SH-SY5Y (cell line): Measurements from ENCODE around the gene TRIOBP.

Experiments used
- GATA2 ChIP-seq: IDR thresholded peaks from 2 replicates; pipeline ENCODE4 v1.6.1; 2011; ENCODE audit warnings: mild to moderate bottlenecking, low read depth, low read length
- GATA3 ChIP-seq: IDR thresholded peaks from 2 replicates; pipeline ENCODE4 v1.6.1; 2011; ENCODE audit warnings: low read depth, mild to moderate bottlenecking, low read length, moderate library complexity

TRIOBP gene

GRCh38 chr22:37763012-37763411 is 66.2 kb downstream of the TRIOBP start:
- TF ChIP-seq GATA2: no peak
- TF ChIP-seq GATA3: no peak

- TF ChIP-seq GATA2 (no peak), GATA3 (no peak)
These were observed 66.8 kb downstream of the TRIOBP start for GRCh38 chr22:37763652-37764051.

GRCh38 chr22:37764622-37765021 is 67.8 kb downstream of the TRIOBP start:
- TF ChIP-seq GATA3 (no peak), GATA2 (no peak)

- TF ChIP-seq GATA2: no peak
- TF ChIP-seq GATA3: no peak
These were observed 68.7 kb downstream of the TRIOBP start for GRCh38 chr22:37765498-37765897.

GRCh38 chr22:37765953-37766576 is 69.2 kb downstream of the TRIOBP start:
- TF ChIP-seq GATA2: no peak
- TF ChIP-seq GATA3: no peak

GRCh38 chr22:37768273-37768672 is 71.4 kb downstream of the TRIOBP start:
- TF ChIP-seq GATA3 (no peak), GATA2 (no peak)

GRCh38 chr22:37769056-37769455 is 72.2 kb downstream of the TRIOBP start:
- TF ChIP-seq GATA2 (no peak), GATA3 (no peak)

- TF ChIP-seq GATA2 (no peak), GATA3 (no peak)
These were observed 74.2 kb downstream of the TRIOBP start for GRCh38 chr22:37771081-37771480.

GRCh38 chr22:37771702-37772427 is 75.0 kb downstream of the TRIOBP start:
- no peak for TF ChIP-seq GATA2
- no peak for TF ChIP-seq GATA3

GRCh38 chr22:37774728-37775127 is 77.9 kb downstream of the TRIOBP start:
- no peak for TF ChIP-seq GATA3
- TF ChIP-seq GATA2: no peak

GRCh38 chr22:37775785-37776638 is 79.2 kb downstream of the TRIOBP start:
- TF ChIP-seq GATA3 (no peak), GATA2 (no peak)

- TF ChIP-seq GATA2 (no peak), GATA3 (no peak)
These were observed 79.8 kb downstream of the TRIOBP start for GRCh38 chr22:37776639-37777005.

GRCh38 chr22:37777122-37777687 is 80.4 kb downstream of the TRIOBP start:
- TF ChIP-seq GATA2 (no peak), GATA3 (no peak)

- TF ChIP-seq GATA3: no peak
- TF ChIP-seq GATA2: no peak
These were observed 81.6 kb downstream of the TRIOBP start for GRCh38 chr22:37778370-37779009.
